ENCODE results near the gene PAQR8.
A peak's percentile ranks its signal among the peaks of the same experiment; 100 is the strongest.
"Not testable (repeated sequence)": the region's sequence is repeated elsewhere in the genome, so short reads cannot be mapped to it uniquely, and the experiment has no call there.

PAQR8 gene

GRCh38 chr6:52410979-52411378 lies 49.0 kb downstream of the PAQR8 start:
- DNase-seq (ENCODE audit: low read depth) = no peak

GRCh38 chr6:52411911-52412310 lies 50.0 kb downstream of the PAQR8 start:
- no peak for DNase-seq (ENCODE audit: low read depth)

- DNase-seq (ENCODE audit: low read depth) = no peak
These were observed 53.4 kb downstream of the PAQR8 start for GRCh38 chr6:52415333-52415732.

GRCh38 chr6:52415917-52416628 lies 54.1 kb downstream of the PAQR8 start:
- DNase-seq (ENCODE audit: low read depth) = no peak

GRCh38 chr6:52416629-52417151 lies 54.7 kb downstream of the PAQR8 start:
- no peak for DNase-seq (ENCODE audit: low read depth)

- DNase-seq (ENCODE audit: low read depth) = no peak
These were observed 55.7 kb downstream of the PAQR8 start for GRCh38 chr6:52417675-52418111.

- no peak for DNase-seq (ENCODE audit: low read depth)
These were observed 56.7 kb downstream of the PAQR8 start for GRCh38 chr6:52418606-52419005.

GRCh38 chr6:52419809-52420667 lies 58.1 kb downstream of the PAQR8 start, which contains the start of gene EFHC1:
EFHC1 (plus strand) TSS chr6:52420342; CDS start chr6:52420411, 69 bp downstream.
- DNase-seq (ENCODE audit: low read depth) = peak; percentile 96

GRCh38 chr6:52420668-52421358 lies 58.9 kb downstream of the PAQR8 start:
- no peak for DNase-seq (ENCODE audit: low read depth)

GRCh38 chr6:52422156-52422555 lies 60.2 kb downstream of the PAQR8 start:
- DNase-seq (ENCODE audit: low read depth) = no peak

- no peak for DNase-seq (ENCODE audit: low read depth)
These were observed 61.5 kb downstream of the PAQR8 start for GRCh38 chr6:52423448-52423847.

GRCh38 chr6:52423971-52424381 lies 62.0 kb downstream of the PAQR8 start:
- no peak for DNase-seq (ENCODE audit: low read depth)

GRCh38 chr6:52424513-52424912 lies 62.6 kb downstream of the PAQR8 start:
- no peak for DNase-seq (ENCODE audit: low read depth)

- no peak for DNase-seq (ENCODE audit: low read depth)
These were observed 64.7 kb downstream of the PAQR8 start for GRCh38 chr6:52426667-52427066.

- not testable (repeated sequence) for DNase-seq (ENCODE audit: low read depth)
These were observed 71.3 kb downstream of the PAQR8 start for GRCh38 chr6:52433294-52433693.

- DNase-seq (ENCODE audit: low read depth) = no peak
These were observed 73.4 kb downstream of the PAQR8 start for GRCh38 chr6:52435345-52435744.

GRCh38 chr6:52438926-52439325 lies 77.0 kb downstream of the PAQR8 start:
- no peak for DNase-seq (ENCODE audit: low read depth)

GRCh38 chr6:52454556-52454955 lies 92.6 kb downstream of the PAQR8 start:
- DNase-seq (ENCODE audit: low read depth) = no peak

GRCh38 chr6:52457096-52457495 lies 95.1 kb downstream of the PAQR8 start:
- no peak for DNase-seq (ENCODE audit: low read depth)

Measured in activated T-helper 1 cell treated with Interleukin-2 at 50 U/mL for 16 hours (primary cell).